K562 (cell line): Measurements from ENCODE around the gene PKHD1. TPM values are rescaled to one million over a fixed set of nuclear protein-coding genes. Genes with fewer than 3 reads are reported as not detected.

Source experiments
- ATAC-seq: fragments of 200-7000 bp; cut with Tn5 transposase; 3 replicates; pipeline ENCODE4 v1.9.1; 2020; ENCODE audit warnings: moderate library complexity
- BruUV-seq: library from RNA; stranded (reverse); fragments of 400-500 nt; replicated peaks from 2 replicates; lab custom pipeline; 2021; lab: Mats Ljungman, UMichigan
- CTCF ChIA-PET: fragments of 300-600 bp; formaldehyde crosslinking; extraction: SDS; loops from one replicate; lab custom pipeline; 2021; ENCODE audit warnings: low intra/inter-chr PET ratio; lab: Yijun Ruan, JAX
- POLR2A ChIA-PET: fragments of 300-600, 350-650 bp; sonication (Branson Sonifier 250); formaldehyde crosslinking; extraction: SDS; loops from one replicate; lab custom pipeline; 2021; ENCODE audit warnings: antibody characterized with exemption, inconsistent platforms; lab: Yijun Ruan, JAX
- DNase-seq, 4 experiments: peaks; one replicate each; pipeline versions ENCODE4 v3.0.0 to v3.0.0-alpha.2; 2011 to 2018; ENCODE audit warnings: low spot score in 3 of 4, mixed read lengths in 3 of 4; ENCODE audit errors: extremely low read depth in 1 of 4
- FAIRE-seq: peaks from 2 replicates; lab custom pipeline; 2011; peaks lifted over from hg19 to GRCh38; lab: Jason Lieb, UNC
- H2AFZ ChIP-seq: 2 replicates; pipeline ENCODE4 v1.6.0; 2011; ENCODE audit warnings: low read depth, low read length, control low read depth, inconsistent platforms
- H3K27ac ChIP-seq: fragments of 200-600 bp; 3 replicates; pipeline ENCODE4 v1.8.0; 2011; ENCODE audit warnings: low read depth, mild to moderate bottlenecking, control low read depth, inconsistent platforms, low read length, moderate library complexity, mixed read lengths; ENCODE audit errors: extremely low read depth
- H3K27me3 ChIP-seq, 2 experiments: fragments of 300-600 bp in 1 of 2; 2 replicates in 1 of 2; 3 replicates in 1 of 2; pipeline versions ENCODE4 v1.6.0 to v1.8.0; 2011; ENCODE audit warnings: inconsistent platforms in 2 of 2, low read length in 2 of 2, mild to moderate bottlenecking in 1 of 2, mixed read lengths in 1 of 2, moderate library complexity in 1 of 2; ENCODE audit not compliant: control insufficient read depth in 2 of 2, insufficient read depth in 2 of 2
- H3K36me3 ChIP-seq: fragments of 300-600 bp; 3 replicates; pipeline ENCODE4 v1.8.0; 2011; ENCODE audit warnings: mild to moderate bottlenecking, low read length, inconsistent platforms; ENCODE audit not compliant: control insufficient read depth, insufficient read depth
- H3K4me1 ChIP-seq, 2 experiments: fragments of 200-600 bp in 1 of 2; replicated peaks in 1 of 2; 2 replicates in 1 of 2; 3 replicates in 1 of 2; pipeline versions ENCODE4 v1.5.1 to v1.8.0; 2011; ENCODE audit warnings: inconsistent platforms in 2 of 2, low read length in 2 of 2, mild to moderate bottlenecking in 1 of 2, mixed read lengths in 1 of 2, moderate library complexity in 1 of 2; ENCODE audit not compliant: control insufficient read depth in 2 of 2, insufficient read depth in 2 of 2
- H3K4me2 ChIP-seq: 2 replicates; pipeline ENCODE4 v1.6.1; 2011; ENCODE audit warnings: low read length, control low read depth, inconsistent platforms, mixed read lengths; ENCODE audit not compliant: insufficient read depth
- H3K4me3 ChIP-seq: fragments of 200-600 bp; sonication (generic), shearing (Covaris generic); 2 replicates; pipeline ENCODE4 v1.5.1; 2016; ENCODE audit warnings: control low read depth, inconsistent platforms
- H3K79me2 ChIP-seq: fragments of 200-600 bp; 3 replicates; pipeline ENCODE4 v1.8.0; 2011; ENCODE audit warnings: low read length, inconsistent platforms; ENCODE audit not compliant: control insufficient read depth, insufficient read depth
- H3K9ac ChIP-seq, 2 experiments: 2 replicates each; pipeline versions ENCODE4 v1.6.0 to v1.6.1; 2011; ENCODE audit warnings: low read depth in 2 of 2, low read length in 2 of 2, control low read depth in 1 of 2, inconsistent platforms in 1 of 2, mild to moderate bottlenecking in 1 of 2, mixed read lengths in 1 of 2; ENCODE audit not compliant: insufficient read depth in 1 of 2
- H3K9me1 ChIP-seq: one replicate; pipeline ENCODE4 v1.6.0; 2011; ENCODE audit warnings: inconsistent platforms, mild to moderate bottlenecking, low read length, moderate library complexity; ENCODE audit not compliant: control insufficient read depth, insufficient read depth
- H3K9me3 ChIP-seq: replicated peaks from 2 replicates; pipeline ENCODE4 v1.5.1; 2011; ENCODE audit warnings: low read depth, low read length, inconsistent platforms; ENCODE audit not compliant: control insufficient read depth, insufficient read depth
- H4K20me1 ChIP-seq: replicated peaks from 2 replicates; pipeline ENCODE4 v1.6.1; 2011; ENCODE audit warnings: low read length, inconsistent platforms, mixed read lengths; ENCODE audit not compliant: control insufficient read depth, insufficient read depth
- CHD2 ChIP-seq: IDR thresholded peaks from 2 replicates; pipeline ENCODE4 v1.6.1; 2011; ENCODE audit warnings: low read depth, low read length
- CLOCK ChIP-seq: fragments of 250-450 bp; sonication (Bioruptor Pico); IDR thresholded peaks from 2 replicates; pipeline ENCODE4 v1.4.0; 2020; ENCODE audit warnings: mild to moderate bottlenecking, moderate library complexity, borderline replicate concordance
- EHMT2 ChIP-seq: fragments of 450-650 bp; IDR thresholded peaks from 2 replicates; pipeline ENCODE4 v1.6.1; 2018; ENCODE audit warnings: antibody characterized with exemption
- KLF6 ChIP-seq: fragments of 250-450 bp; sonication (Bioruptor Pico); IDR thresholded peaks from 2 replicates; pipeline ENCODE4 v1.4.0; 2020; ENCODE audit warnings: mild to moderate bottlenecking, moderate library complexity, borderline replicate concordance
- MCM3 ChIP-seq: fragments of 450-650 bp; IDR thresholded peaks from 2 replicates; pipeline ENCODE4 v1.6.1; 2016
- MLLT1 ChIP-seq, 2 experiments: fragments of 450-650 bp; IDR thresholded peaks; 2 replicates each; pipeline ENCODE4 v1.6.1; 2016
- NR2F6 ChIP-seq: fragments of 450-650 bp; formaldehyde crosslinking; IDR thresholded peaks from 2 replicates; pipeline ENCODE4 v1.4.0; 2020; ENCODE audit warnings: mild to moderate bottlenecking
- PKNOX1 ChIP-seq: fragments of 450-650 bp; IDR thresholded peaks from 2 replicates; pipeline ENCODE4 v1.6.1; 2016
- PTRF ChIP-seq: fragments of 450-650 bp; IDR thresholded peaks from 2 replicates; pipeline ENCODE4 v1.6.1; 2016; ENCODE audit warnings: mild to moderate bottlenecking, missing genetic modification characterization, missing compliant biosample characterization
- RNF2 ChIP-seq: sonication (generic); IDR thresholded peaks from 2 replicates; pipeline ENCODE4 v1.6.1; 2016
- SIX5 ChIP-seq, 2 experiments: IDR thresholded peaks; 2 replicates each; pipeline ENCODE4 v1.6.1; 2011; ENCODE audit warnings: low read length in 2 of 2, borderline replicate concordance in 1 of 2, low read depth in 1 of 2, mild to moderate bottlenecking in 1 of 2, moderate library complexity in 1 of 2; ENCODE audit not compliant: insufficient read depth in 1 of 2
- XRCC5 ChIP-seq: fragments of 200-400 bp; formaldehyde crosslinking; IDR thresholded peaks from 2 replicates; pipeline ENCODE4 v1.6.1; 2017; ENCODE audit warnings: low read depth, mild to moderate bottlenecking, low read length
- ZNF239 ChIP-seq: fragments of 250-450 bp; sonication (Bioruptor Pico); IDR thresholded peaks from 2 replicates; pipeline ENCODE4 v1.4.0; 2020; ENCODE audit warnings: mild to moderate bottlenecking
- ZNF3 ChIP-seq: fragments of 250-450 bp; sonication (Bioruptor Pico); IDR thresholded peaks from 2 replicates; pipeline ENCODE4 v1.5.0; 2021; ENCODE audit warnings: mild to moderate bottlenecking, moderate library complexity
- ZNF445 ChIP-seq: fragments of 250-450 bp; sonication (Bioruptor Pico); IDR thresholded peaks from 2 replicates; pipeline ENCODE4 v1.4.0; 2020; ENCODE audit warnings: low read depth, mild to moderate bottlenecking, moderate library complexity
- ZNF551 ChIP-seq: fragments of 250-450 bp; sonication (Bioruptor Pico); IDR thresholded peaks from 2 replicates; pipeline ENCODE4 v1.5.0; 2021; ENCODE audit warnings: mild to moderate bottlenecking, moderate library complexity
- ZNF639 ChIP-seq, 2 experiments: fragments of 200-800 bp in 1 of 2; sonication (Bioruptor generic) in 1 of 2; sonication (generic) in 1 of 2; formaldehyde crosslinking in 1 of 2; IDR thresholded peaks in 1 of 2; conservative IDR thresholded peaks in 1 of 2; 2 replicates each; pipeline versions ENCODE4 v1.5.0 to v1.6.1; 2016 to 2020; ENCODE audit warnings: missing compliant biosample characterization in 1 of 2, missing genetic modification characterization in 1 of 2, missing genetic modification reagents in 1 of 2
- WGBS: fragments of 100-300 bp; shearing (Covaris generic); methylation state at CpG from one replicate; pipeline ENCODE4 v1.1.6; 2016; ENCODE audit warnings: low coverage, mixed read lengths; ENCODE audit not compliant: insufficient coverage; ENCODE audit errors: missing lambda C conversion rate; 5-methylcytosine and 5-hydroxymethylcytosine counted together
- in situ Hi-C: fragments of 300-500 bp; cut with MboI; formaldehyde crosslinking; loops from 4 replicates; pipeline ENCODE4 v1.15.0; 2018; ENCODE audit warnings: inconsistent platforms, mixed read lengths
- intact Hi-C: fragments of 100-400 bp; cut with micrococcal nuclease; formaldehyde crosslinking; loops from 2 replicates; pipeline ENCODE4 v1.14.2; 2022
- polyA plus RNA-seq, 8 experiments: library from polyadenylated mRNA; depleted of rRNA in 4 of 8; stranded (reverse) in 5 of 8; unstranded in 3 of 8; fragments of >200 nt; fragmentation: Nextera tagmentation in 2 of 8; fragmentation: Illumina TruSeq in 1 of 8; extraction: Ambion mirVana in 2 of 8; extraction: Trizol in 1 of 8; gene quantifications; 2 replicates each; pipeline versions ENCODE4 v1.2.1 to v1.2.3, GENCODE V29; 2011 to 2014; ENCODE audit warnings: inconsistent platforms in 1 of 8, missing spikeins in 1 of 8
- total RNA-seq, 7 experiments: library from RNA; depleted of rRNA in 6 of 7; stranded (reverse); fragments of >200 nt in 6 of 7; fragmentation: Illumina TruSeq in 2 of 7; extraction: Trizol in 2 of 7; gene quantifications; 2 replicates each; pipeline versions ENCODE4 v1.2.1 to v1.2.3, GENCODE V29; 2011 to 2021; ENCODE audit warnings: low replicate concordance in 1 of 7

Gene PKHD1
- total and polyA plus RNA-seq, 9 of the 15 experiments (the other 6 are each of a cell fraction or from before 2014, with no cell fraction given): 0.01 to 0.04 (median 0.01) TPM; not detected in 6

GRCh38 chr6:51866867-51867266 is 220.5 kb downstream of the PKHD1 start (continued):
- TF ChIP-seq ZNF239 (CRISPR knock-in tag): no peak
- TF ChIP-seq EHMT2: no peak
- no peak for TF ChIP-seq XRCC5
- TF ChIP-seq, all 486 proteins: peak for 0

GRCh38 chr6:51865996-51866395 is 221.4 kb downstream of the PKHD1 start:
- DNase-seq (no peak), FAIRE-seq (no peak), ATAC-seq (no peak)
- in situ Hi-C loops (no loop called here), intact Hi-C loops (no loop called here)
- Histone ChIP-seq H3K27me3 (no peaks in the 10 kb centered on the region; a peak in 1 of 5 replicates), H3K79me2 (no peaks in the 10 kb centered on the region), H3K36me3 (no peaks in the 10 kb centered on the region), H3K9me1 (no peaks in the 10 kb centered on the region), H3K4me2 (no peak overlapping the region), H3K9ac (no peak overlapping the region), H2AFZ (no peak overlapping the region), H4K20me1 (no peaks in the 10 kb centered on the region), H3K27ac (no peak overlapping the region), H3K9me3 (no peaks in the 10 kb centered on the region), H3K4me3 (no peak overlapping the region), H3K4me1 (no peaks in the 10 kb centered on the region)
- CTCF ChIA-PET: no interaction called here
- 0% methylated on average over 1 of the region's 1 CpG for WGBS
- BruUV-seq: no TSS peak
- POLR2A ChIA-PET: no interaction called here
- no peak for TF ChIP-seq ZNF639 (CRISPR knock-in tag; conservative IDR thresholded peaks at IDR 0.05 in 1 of 2, IDR thresholded peaks at IDR 0.05 in 1 of 2)
- TF ChIP-seq PTRF (tag): no peak
- no peak for TF ChIP-seq ZNF551 (CRISPR knock-in tag)
- TF ChIP-seq SIX5 (IDR thresholded peaks at IDR 0.05; ENCODE audit: borderline replicate concordance in 1 of 2, insufficient read depth in 1 of 2, low read depth in 1 of 2, low read length in 2 of 2): no peak
- no peak for TF ChIP-seq ZNF3 (CRISPR knock-in tag)
- TF ChIP-seq CHD2: no peak
- TF ChIP-seq KLF6 (CRISPR knock-in tag): no peak
- no peak for TF ChIP-seq NR2F6
- TF ChIP-seq MCM3: no peak
- no peak for TF ChIP-seq ZNF445 (CRISPR knock-in tag)
- TF ChIP-seq CLOCK (CRISPR knock-in tag): no peak
- TF ChIP-seq PKNOX1: no peak
- TF ChIP-seq RNF2: no peak
- no peak for TF ChIP-seq MLLT1 (IDR thresholded peaks at IDR 0.05)
